Neural crest cell (in vitro differentiated cells): ENCODE results near the gene ZBTB20. TPM values are rescaled to one million over a fixed set of nuclear protein-coding genes. Genes with fewer than 3 reads are reported as not detected.

ENCODE experiments used
- microRNA-seq: library from miRNA; unstranded; fragments of <30 nt; microRNA quantifications from one replicate; pipeline ENCODE4, GENCODE V29; 2020
- total RNA-seq: library from RNA; stranded (reverse); gene quantifications from 2 replicates; pipeline ENCODE4 v1.2.1, GENCODE V29; 2021

Gene ZBTB20
- total RNA-seq, 1 donor from 2014 or later: 12.4 TPM

Small RNA genes within 50 kb of the gene (microRNA-seq; reads per million reads assigned to microRNA genes)
- gene MIR4796: 1.8 reads per million
